Breast epithelium (tissue), 4 donors: ENCODE results near the gene TAT. TPM values are rescaled to one million over a fixed set of nuclear protein-coding genes. Genes with fewer than 3 reads are reported as not detected.
"Not testable (repeated sequence)": the region's sequence is repeated elsewhere in the genome, so short reads cannot be mapped to it uniquely, and the experiment has no call there.

Source experiments
- DNase-seq, 2 donors: peaks; one replicate each; pipeline ENCODE4 v3.0.0-alpha.2; 2019; ENCODE audit warnings: low spot score in 2 of 2
- H3K27ac ChIP-seq, 2 donors: fragments of 200-600 bp; sonication (generic) in 1 of 2; one replicate each; pipeline ENCODE4 v1.5.1; 2016 to 2019; ENCODE audit warnings: mild to moderate bottlenecking in 1 of 2
- H3K27me3 ChIP-seq, 2 donors: fragments of 200-600 bp; sonication (generic) in 1 of 2; one replicate each; pipeline versions ENCODE4 v1.5.1 to v1.6.0; 2017 to 2019; ENCODE audit warnings: control low read depth in 1 of 2, mild to moderate bottlenecking in 1 of 2
- H3K36me3 ChIP-seq: fragments of 200-600 bp; one replicate; pipeline ENCODE4 v1.5.1; 2019
- H3K4me1 ChIP-seq, 2 donors: fragments of 200-600 bp; sonication (generic); one replicate each; pipeline ENCODE4 v1.5.1; 2016 to 2019; ENCODE audit warnings: control low read depth in 1 of 2
- H3K4me3 ChIP-seq, 3 donors: fragments of 200-600 bp; sonication (generic); 1 replicate in 2 of 3; 2 replicates in 1 of 3; pipeline ENCODE4 v1.5.1; 2016 to 2019; ENCODE audit warnings: mild to moderate bottlenecking in 3 of 3, moderate library complexity in 2 of 3
- H3K9me3 ChIP-seq, 2 donors: fragments of 200-600 bp; sonication (generic) in 1 of 2; one replicate each; pipeline ENCODE4 v1.5.1; 2016 to 2019; ENCODE audit warnings: control low read depth in 1 of 2
- POLR2A ChIP-seq: fragments of 450-650 bp; IDR thresholded peaks from one replicate; pipeline ENCODE4 v1.6.1; 2016; ENCODE audit warnings: antibody characterized with exemption, mild to moderate bottlenecking, moderate library complexity
- POLR2AphosphoS5 ChIP-seq, 3 donors: sonication (generic); formaldehyde crosslinking; IDR thresholded peaks; one replicate each; pipeline ENCODE4 v1.6.1; 2017; ENCODE audit warnings: antibody characterized with exemption in 3 of 3
- intact Hi-C: fragments of 100-400 bp; cut with DNase I; formaldehyde crosslinking; loops from one replicate; pipeline ENCODE4 v1.15.1; 2023; ENCODE audit warnings: low total_unique reads
- total RNA-seq, 3 donors: library from RNA; depleted of rRNA; stranded (reverse); fragments of >200 nt; gene quantifications; one replicate each; pipeline ENCODE4 v1.1.0, GENCODE V29; 2016
- TF ChIP-seq, protein P1 (sequence below), 3 donors: fragments of 450-650 bp; IDR thresholded peaks; one replicate each; pipeline ENCODE4 v1.5.1; 2016 to 2017; ENCODE audit warnings: antibody characterized with exemption in 3 of 3, mild to moderate bottlenecking in 3 of 3, moderate library complexity in 3 of 3

Gene TAT
- total RNA-seq, 3 donors from 2014 or later: 5.1 to 566 (median 212) TPM

DNA sequence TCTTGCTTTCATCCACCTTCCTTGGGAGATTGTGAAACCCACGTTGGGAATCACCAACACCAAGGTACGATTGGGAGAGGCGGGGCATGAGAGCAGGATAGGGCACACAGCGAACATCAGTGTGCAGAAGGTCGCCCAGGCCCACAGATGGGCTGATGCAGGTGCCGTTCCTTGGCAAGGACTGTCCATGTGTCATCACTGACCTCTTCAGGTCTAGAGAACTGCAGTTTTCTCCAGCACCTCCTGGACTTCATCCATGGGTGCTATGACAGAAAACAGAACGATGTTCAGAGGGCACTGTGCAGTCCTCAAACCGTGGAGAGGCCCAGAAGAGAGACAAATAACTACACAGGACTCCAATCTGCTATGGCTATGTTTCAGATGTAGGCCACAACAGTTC is 23.9 kb upstream of the TAT start:
- H3K27ac ChIP-seq: no peak overlapping the region
- TF ChIP-seq POLR2A (no peak), POLR2AphosphoS5 (IDR thresholded peaks at IDR 0.05) (no peak)
- TF ChIP-seq, protein P1, sequence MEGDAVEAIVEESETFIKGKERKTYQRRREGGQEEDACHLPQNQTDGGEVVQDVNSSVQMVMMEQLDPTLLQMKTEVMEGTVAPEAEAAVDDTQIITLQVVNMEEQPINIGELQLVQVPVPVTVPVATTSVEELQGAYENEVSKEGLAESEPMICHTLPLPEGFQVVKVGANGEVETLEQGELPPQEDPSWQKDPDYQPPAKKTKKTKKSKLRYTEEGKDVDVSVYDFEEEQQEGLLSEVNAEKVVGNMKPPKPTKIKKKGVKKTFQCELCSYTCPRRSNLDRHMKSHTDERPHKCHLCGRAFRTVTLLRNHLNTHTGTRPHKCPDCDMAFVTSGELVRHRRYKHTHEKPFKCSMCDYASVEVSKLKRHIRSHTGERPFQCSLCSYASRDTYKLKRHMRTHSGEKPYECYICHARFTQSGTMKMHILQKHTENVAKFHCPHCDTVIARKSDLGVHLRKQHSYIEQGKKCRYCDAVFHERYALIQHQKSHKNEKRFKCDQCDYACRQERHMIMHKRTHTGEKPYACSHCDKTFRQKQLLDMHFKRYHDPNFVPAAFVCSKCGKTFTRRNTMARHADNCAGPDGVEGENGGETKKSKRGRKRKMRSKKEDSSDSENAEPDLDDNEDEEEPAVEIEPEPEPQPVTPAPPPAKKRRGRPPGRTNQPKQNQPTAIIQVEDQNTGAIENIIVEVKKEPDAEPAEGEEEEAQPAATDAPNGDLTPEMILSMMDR (IDR thresholded peaks at IDR 0.05): no peak
- no peaks in the 10 kb centered on the region for H3K4me1 ChIP-seq
- DNase-seq: no peak
- H3K36me3 ChIP-seq: no peaks in the 10 kb centered on the region
- H3K4me3 ChIP-seq: no peak overlapping the region
- no peaks in the 10 kb centered on the region for H3K27me3 ChIP-seq
- H3K9me3 ChIP-seq: no peaks in the 10 kb centered on the region
- intact Hi-C loops: no loop called here

DNA sequence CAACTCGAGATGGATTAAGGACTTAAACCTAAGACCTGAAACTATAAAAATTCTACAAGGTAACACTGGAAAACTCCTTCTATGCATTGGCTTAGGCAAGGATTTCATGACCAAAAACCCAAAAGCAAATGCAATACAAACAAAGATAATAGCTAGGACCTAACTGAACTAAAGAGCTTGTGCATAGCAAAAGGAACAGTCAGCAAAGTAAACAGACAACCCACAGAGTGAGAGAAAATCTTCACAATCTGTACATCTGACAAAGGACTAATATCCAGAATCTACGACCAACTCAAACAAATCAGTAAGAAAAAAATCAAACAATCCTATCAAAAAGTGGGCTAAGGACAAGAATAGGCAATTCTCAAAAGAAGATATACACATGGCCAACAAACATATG is 21.5 kb upstream of the TAT start:
- H3K27me3 ChIP-seq, H3K4me1 ChIP-seq, H3K27ac ChIP-seq, H3K9me3 ChIP-seq, H3K4me3 ChIP-seq, H3K36me3 ChIP-seq, intact Hi-C loops, DNase-seq: not testable (repeated sequence)

DNA sequence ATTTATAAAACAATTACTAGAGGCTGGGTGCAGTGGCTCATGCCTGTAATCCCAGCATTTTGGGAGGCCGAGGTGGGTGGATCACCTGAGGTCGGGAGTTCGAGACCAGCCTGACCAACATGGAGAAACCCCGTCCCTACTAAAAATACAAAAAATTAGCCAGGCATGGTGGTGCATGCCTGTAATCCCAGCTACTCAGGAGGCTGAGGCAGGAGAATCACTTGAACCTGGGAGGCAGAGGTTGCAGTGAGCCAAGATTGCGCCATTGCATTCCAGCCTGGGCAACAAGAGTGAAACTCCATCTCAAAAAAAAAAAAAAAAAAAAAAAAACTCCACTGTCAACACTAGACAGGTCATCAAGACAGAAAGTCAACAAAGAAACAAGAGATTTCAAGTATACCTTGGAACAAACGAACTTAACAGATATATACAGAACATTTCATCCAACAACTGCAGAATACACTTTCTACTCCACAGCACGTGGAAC is 18.5 kb upstream of the TAT start:
- DNase-seq, H3K27me3 ChIP-seq, H3K4me1 ChIP-seq, H3K9me3 ChIP-seq, H3K4me3 ChIP-seq, intact Hi-C loops, H3K36me3 ChIP-seq: not testable (repeated sequence)
- peak overlapping the region in 1 of 2 donors; percentile 5 for H3K27ac ChIP-seq

DNA sequence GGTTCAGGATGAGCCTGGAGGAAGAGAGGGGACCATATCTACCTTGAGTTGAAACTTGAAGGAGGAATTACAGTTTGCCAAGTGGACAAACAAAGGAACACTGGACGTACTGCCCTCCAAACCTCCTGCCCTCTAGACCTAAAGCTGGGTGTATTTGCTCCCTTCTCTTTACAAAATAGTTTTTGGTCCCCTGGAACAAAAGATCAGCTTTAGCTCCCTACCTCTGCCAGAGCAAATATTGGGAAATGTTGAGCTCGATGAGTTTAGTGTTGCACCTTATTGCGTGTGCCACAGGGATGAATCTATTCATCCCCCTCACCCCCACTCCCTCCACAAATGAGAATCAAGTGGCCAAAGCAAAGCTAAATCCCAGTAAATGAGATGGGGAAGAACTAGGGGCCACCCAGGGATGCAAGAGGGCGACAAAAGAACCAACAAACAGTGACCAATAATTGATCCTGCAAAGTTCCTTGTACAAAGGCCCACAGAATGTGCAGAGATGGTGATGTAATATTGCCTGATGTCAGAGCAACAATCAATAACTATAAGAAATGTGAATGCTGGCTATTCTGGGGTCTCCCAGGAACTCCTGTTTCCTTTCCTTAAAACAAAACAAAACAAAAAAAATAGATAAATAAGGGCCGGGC is 17.2 kb upstream of the TAT start:
- Histone ChIP-seq H3K27ac (peak overlapping the region; percentile 42 to 48), H3K36me3 (no peaks in the 10 kb centered on the region), H3K9me3 (no peaks in the 10 kb centered on the region), H3K4me3 (no peak overlapping the region), H3K4me1 (no peaks in the 10 kb centered on the region), H3K27me3 (no peaks in the 10 kb centered on the region)
- intact Hi-C loops: no loop called here
- TF ChIP-seq POLR2AphosphoS5 (IDR thresholded peaks at IDR 0.05) (no peak), POLR2A (no peak)
- TF ChIP-seq, protein P1 (IDR thresholded peaks at IDR 0.05): no peak
- no peak for DNase-seq

DNA sequence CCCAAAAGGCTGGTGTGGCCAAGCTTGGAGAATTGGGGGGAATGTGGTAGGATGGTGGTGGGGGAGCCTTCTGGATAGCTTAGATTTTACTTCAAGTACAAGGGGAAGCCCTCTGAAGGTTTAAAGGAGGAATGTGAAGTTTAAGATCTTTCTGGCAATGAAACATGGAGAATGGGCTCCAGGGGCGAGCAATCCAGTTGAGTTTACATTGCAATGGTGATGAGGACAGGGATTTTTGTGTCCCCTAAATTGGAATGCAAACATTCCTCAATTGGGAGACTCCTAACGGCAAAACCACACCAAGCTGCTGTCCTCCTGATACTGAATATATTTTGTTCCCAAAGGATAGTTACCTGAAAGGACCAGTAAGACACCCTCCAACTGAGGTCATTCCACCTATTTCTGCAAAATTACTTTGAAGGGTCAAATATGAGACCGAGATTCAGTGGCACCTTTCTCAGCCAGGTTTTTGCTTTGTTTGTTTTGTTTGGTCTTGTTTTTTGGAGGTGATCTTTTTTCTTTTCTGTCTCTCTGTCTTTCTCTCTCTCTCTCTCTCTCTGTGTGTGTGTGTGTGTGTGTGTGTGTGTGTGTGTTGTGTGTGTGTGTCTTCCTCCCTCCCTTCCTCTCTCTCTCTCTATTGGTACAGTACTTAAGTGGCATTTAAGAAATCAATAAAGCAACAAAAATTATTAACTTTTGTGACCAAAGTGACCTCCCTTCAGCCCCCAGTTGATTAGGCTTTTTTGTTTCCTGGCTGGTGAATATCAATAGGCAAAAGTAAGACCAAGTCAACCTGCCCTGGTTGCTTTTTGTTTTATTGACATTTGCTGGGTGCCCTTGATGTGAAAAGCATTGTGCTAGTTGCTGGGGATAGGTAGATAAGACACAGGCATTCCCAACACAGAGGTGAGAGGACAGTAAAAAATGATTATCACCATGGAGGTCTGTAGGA is 16.4 kb upstream of the TAT start:
- H3K36me3 ChIP-seq: no peaks in the 10 kb centered on the region
- peak overlapping the region; percentile 42 to 48 for H3K27ac ChIP-seq
- TF ChIP-seq POLR2AphosphoS5 (IDR thresholded peaks at IDR 0.05): no peak
- TF ChIP-seq, protein P1 (IDR thresholded peaks at IDR 0.05): no peak
- TF ChIP-seq POLR2A: no peak
- intact Hi-C loops: no loop called here
- DNase-seq: no peak
- no peak overlapping the region for H3K4me3 ChIP-seq
- no peaks in the 10 kb centered on the region for H3K9me3 ChIP-seq
- H3K27me3 ChIP-seq: no peaks in the 10 kb centered on the region
- H3K4me1 ChIP-seq: no peaks in the 10 kb centered on the region

DNA sequence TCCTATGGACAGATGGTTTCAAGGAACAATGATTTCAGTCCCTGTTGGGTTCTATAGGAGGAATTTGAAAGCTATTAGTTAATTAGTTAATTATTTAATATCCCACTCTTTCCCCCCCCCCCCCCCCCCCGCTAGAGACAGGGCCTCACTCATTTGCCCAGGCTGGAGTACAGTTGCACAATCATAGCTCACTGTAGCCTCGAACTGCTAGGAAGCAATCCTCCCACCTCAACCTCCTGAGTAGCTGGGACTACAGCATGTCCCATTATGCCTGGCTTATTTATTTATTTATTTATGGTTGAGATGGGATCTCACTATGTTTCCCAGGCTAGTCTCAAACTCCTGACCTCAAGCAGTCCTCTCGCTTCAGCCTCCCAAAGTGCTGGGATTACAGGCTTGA is 15.0 kb upstream of the TAT start:
- H3K4me1 ChIP-seq: no peaks in the 10 kb centered on the region
- intact Hi-C loops: no loop called here
- H3K36me3 ChIP-seq: no peaks in the 10 kb centered on the region
- peaks cover 0 to 5% of the 10 kb centered on the region in 2 donors for H3K27me3 ChIP-seq
- H3K9me3 ChIP-seq: no peaks in the 10 kb centered on the region
- DNase-seq: no peak
- H3K4me3 ChIP-seq: no peak overlapping the region
- TF ChIP-seq, protein P1 (IDR thresholded peaks at IDR 0.05): no peak
- no peak for TF ChIP-seq POLR2AphosphoS5 (IDR thresholded peaks at IDR 0.05)
- H3K27ac ChIP-seq: peak overlapping the region in 1 of 2 donors; percentile 66
